ENCODE results near the gene DDR2. TPM values are rescaled to one million over a fixed set of nuclear protein-coding genes. Genes with fewer than 3 reads are reported as not detected.

DDR2 gene
- total RNA-seq, 1 experiment from 2014 or later, result 0.52 TPM

DNA sequence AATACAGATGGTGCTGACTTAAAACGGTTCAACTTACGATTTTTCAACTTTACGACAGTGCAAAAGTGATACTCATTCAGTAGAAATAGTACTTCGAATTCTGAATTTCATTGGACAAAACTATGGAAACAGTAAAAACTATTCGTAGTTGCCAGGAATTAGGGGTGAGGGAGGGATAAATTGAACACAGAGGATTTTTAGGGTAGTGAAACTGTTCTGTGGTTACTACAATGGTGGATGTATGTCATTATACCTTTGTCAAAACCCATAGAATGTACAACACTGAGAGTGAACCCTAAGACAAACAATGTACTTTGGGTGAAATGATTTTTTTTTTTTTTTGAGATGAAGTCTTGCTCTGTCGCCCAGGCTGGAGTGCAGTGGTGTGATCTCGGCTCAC is 7.5 kb downstream of the DDR2 start:
- H3K9ac ChIP-seq (ENCODE audit: extremely low read depth, insufficient read length, low read length), result no peak overlapping the region
- no CpG with 5 or more reads among the region's 7 CpGs for WGBS (ENCODE audit: extremely low coverage, insufficient read length, low lambda C conversion rate)
- no peaks in the 10 kb centered on the region for H3K9me3 ChIP-seq (ENCODE audit: control insufficient read depth, low read depth, low read length)
- H3K4ac ChIP-seq (ENCODE audit: low read depth, low read length), result no peak overlapping the region
- H2AFZ ChIP-seq (ENCODE audit: low read length), result no peak overlapping the region
- H2BK5ac ChIP-seq (ENCODE audit: insufficient read length, low read length), result no peak overlapping the region
- H3K27me3 ChIP-seq (ENCODE audit: insufficient read depth, low read length), result no peaks in the 10 kb centered on the region
- Mint-ChIP-seq H3K4me3 (no peak overlapping the region), H3K9me3 (no peaks in the 10 kb centered on the region), H3K27ac (no peak overlapping the region), H3K36me3 (ENCODE audit: insufficient read depth in 1 of 3, low read depth in 3 of 3) (no peaks in the 10 kb centered on the region), H3K4me1 (no peaks in the 10 kb centered on the region), H3K27me3 (ENCODE audit: low read depth) (no peaks in the 10 kb centered on the region)
- H4K5ac ChIP-seq (ENCODE audit: insufficient read length, low read depth, low read length), result no peak overlapping the region
- no peaks in the 10 kb centered on the region for H3K79me2 ChIP-seq (ENCODE audit: insufficient read depth, low read length)
- H3K56ac ChIP-seq (ENCODE audit: insufficient read length, low read depth, low read length), result no peak overlapping the region
- H3K27ac ChIP-seq (ENCODE audit: insufficient read length, low read depth, low read length), result no peak overlapping the region
- no peak overlapping the region for H3K4me2 ChIP-seq (ENCODE audit: insufficient read depth, insufficient read length, low read length)
- no peak overlapping the region for H2AK5ac ChIP-seq (ENCODE audit: insufficient read length, low read length)
- H3K23me2 ChIP-seq (ENCODE audit: insufficient read length, low read depth, low read length, poor library complexity, severe bottlenecking), result no peaks in the 10 kb centered on the region
- no peaks in the 10 kb centered on the region for H4K20me1 ChIP-seq (ENCODE audit: control insufficient read depth, insufficient read depth, insufficient read length)
- H3K18ac ChIP-seq (ENCODE audit: insufficient read length, low read depth, low read length), result no peak overlapping the region
- H3K79me1 ChIP-seq (ENCODE audit: insufficient read depth, low read depth, low read length, poor library complexity, severe bottlenecking), result no peaks in the 10 kb centered on the region
- H2BK120ac ChIP-seq (ENCODE audit: low read depth, low read length, poor library complexity, severe bottlenecking), result no peak overlapping the region
- no peak overlapping the region for H2BK15ac ChIP-seq (ENCODE audit: low read depth, low read length)
- TF ChIP-seq, protein P1, sequence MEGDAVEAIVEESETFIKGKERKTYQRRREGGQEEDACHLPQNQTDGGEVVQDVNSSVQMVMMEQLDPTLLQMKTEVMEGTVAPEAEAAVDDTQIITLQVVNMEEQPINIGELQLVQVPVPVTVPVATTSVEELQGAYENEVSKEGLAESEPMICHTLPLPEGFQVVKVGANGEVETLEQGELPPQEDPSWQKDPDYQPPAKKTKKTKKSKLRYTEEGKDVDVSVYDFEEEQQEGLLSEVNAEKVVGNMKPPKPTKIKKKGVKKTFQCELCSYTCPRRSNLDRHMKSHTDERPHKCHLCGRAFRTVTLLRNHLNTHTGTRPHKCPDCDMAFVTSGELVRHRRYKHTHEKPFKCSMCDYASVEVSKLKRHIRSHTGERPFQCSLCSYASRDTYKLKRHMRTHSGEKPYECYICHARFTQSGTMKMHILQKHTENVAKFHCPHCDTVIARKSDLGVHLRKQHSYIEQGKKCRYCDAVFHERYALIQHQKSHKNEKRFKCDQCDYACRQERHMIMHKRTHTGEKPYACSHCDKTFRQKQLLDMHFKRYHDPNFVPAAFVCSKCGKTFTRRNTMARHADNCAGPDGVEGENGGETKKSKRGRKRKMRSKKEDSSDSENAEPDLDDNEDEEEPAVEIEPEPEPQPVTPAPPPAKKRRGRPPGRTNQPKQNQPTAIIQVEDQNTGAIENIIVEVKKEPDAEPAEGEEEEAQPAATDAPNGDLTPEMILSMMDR (conservative IDR thresholded peaks at IDR 0.05), result no peak
- no peak for DNase-seq
- H3K4me1 ChIP-seq (ENCODE audit: insufficient read depth, low read length), result no peaks in the 10 kb centered on the region
- no peak overlapping the region for H3K23ac ChIP-seq (ENCODE audit: insufficient read length, low read depth, low read length)
- H3T11ph ChIP-seq (ENCODE audit: low read length), result no peak overlapping the region
- no peak overlapping the region for H2BK12ac ChIP-seq (ENCODE audit: insufficient read length, low read depth, low read length)
- no peak overlapping the region for H4K8ac ChIP-seq (replicated peaks; ENCODE audit: insufficient read length, low read depth, low read length)
- no peak overlapping the region for H4K91ac ChIP-seq (ENCODE audit: insufficient read length, low read depth, low read length)
- H3K14ac ChIP-seq (ENCODE audit: insufficient read depth, low read length), result no peak overlapping the region
- no peak overlapping the region for H2BK20ac ChIP-seq (ENCODE audit: low read depth, low read length, poor library complexity, severe bottlenecking)
